Measurements from ENCODE around the gene PRKAG2.

- TF ChIP-seq CTCF (IDR thresholded peaks at IDR 0.05), result no peak
- TF ChIP-seq ZFX (IDR thresholded peaks at IDR 0.05; ENCODE audit: borderline replicate concordance), result no peak
Observed at GRCh38 chr7:151515276-151515565, 361.7 kb downstream of the PRKAG2 start.
